Peyer's patch (tissue), 4 donors: ENCODE measurements around the gene SLC39A1.

Experiments
- POLR2A ChIP-seq, 2 donors: fragments of 450-650 bp; IDR thresholded peaks; one replicate each; pipeline ENCODE4 v1.5.1; 2017; ENCODE audit warnings: antibody characterized with exemption in 2 of 2, mild to moderate bottlenecking in 2 of 2, moderate library complexity in 2 of 2
- TF ChIP-seq, protein P1 (sequence below), 6 experiments: fragments of 450-650 bp in 4 of 6; fragments of 200-600 bp in 2 of 6; sonication (generic) in 1 of 6; IDR thresholded peaks; one replicate each; pipeline ENCODE4 v1.5.1; 2017 to 2019; ENCODE audit warnings: antibody characterized with exemption in 6 of 6, mild to moderate bottlenecking in 3 of 6, moderate library complexity in 1 of 6

DNA sequence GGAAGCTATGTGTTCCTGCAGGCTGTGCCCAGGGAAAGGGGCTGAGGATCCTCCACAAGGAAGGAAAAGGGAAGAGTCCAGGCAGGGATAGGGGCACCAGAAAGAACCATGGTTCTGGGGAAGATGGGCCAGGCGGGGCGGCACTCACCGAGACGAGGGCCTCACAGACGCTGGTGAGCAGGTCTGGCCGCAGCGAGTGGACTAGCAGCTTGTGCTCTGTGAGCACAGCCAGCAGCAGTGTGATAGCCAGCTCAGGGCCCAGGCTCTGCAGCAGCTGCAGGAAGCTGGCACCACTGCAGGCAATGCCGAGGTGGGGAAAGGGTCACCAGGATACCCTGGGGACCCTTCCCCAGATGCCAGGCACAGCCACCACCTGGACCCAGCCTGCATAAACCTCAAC lies 22.6 kb downstream of the SLC39A1 start:
- no peak for TF ChIP-seq POLR2A (IDR thresholded peaks at IDR 0.05)
- TF ChIP-seq, protein P1, sequence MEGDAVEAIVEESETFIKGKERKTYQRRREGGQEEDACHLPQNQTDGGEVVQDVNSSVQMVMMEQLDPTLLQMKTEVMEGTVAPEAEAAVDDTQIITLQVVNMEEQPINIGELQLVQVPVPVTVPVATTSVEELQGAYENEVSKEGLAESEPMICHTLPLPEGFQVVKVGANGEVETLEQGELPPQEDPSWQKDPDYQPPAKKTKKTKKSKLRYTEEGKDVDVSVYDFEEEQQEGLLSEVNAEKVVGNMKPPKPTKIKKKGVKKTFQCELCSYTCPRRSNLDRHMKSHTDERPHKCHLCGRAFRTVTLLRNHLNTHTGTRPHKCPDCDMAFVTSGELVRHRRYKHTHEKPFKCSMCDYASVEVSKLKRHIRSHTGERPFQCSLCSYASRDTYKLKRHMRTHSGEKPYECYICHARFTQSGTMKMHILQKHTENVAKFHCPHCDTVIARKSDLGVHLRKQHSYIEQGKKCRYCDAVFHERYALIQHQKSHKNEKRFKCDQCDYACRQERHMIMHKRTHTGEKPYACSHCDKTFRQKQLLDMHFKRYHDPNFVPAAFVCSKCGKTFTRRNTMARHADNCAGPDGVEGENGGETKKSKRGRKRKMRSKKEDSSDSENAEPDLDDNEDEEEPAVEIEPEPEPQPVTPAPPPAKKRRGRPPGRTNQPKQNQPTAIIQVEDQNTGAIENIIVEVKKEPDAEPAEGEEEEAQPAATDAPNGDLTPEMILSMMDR (IDR thresholded peaks at IDR 0.05): no peak
